Neural progenitor cell (in vitro differentiated cells): Measurements from ENCODE around the gene OR10G2. TPM values are rescaled to one million over a fixed set of nuclear protein-coding genes. Genes with fewer than 3 reads are reported as not detected.
"Not testable (repeated sequence)": the region's sequence is repeated elsewhere in the genome, so short reads cannot be mapped to it uniquely, and the experiment has no call there.

Experiments used
- DNase-seq: peaks from one replicate; pipeline ENCODE4 v3.0.0-alpha.2; 2016; ENCODE audit warnings: low spot score
- H2AFZ ChIP-seq: fragments of 200-600 bp; sonication (generic); replicated peaks from 2 replicates; pipeline ENCODE4 v1.6.1; 2016; ENCODE audit warnings: antibody characterized with exemption
- H3F3A ChIP-seq: fragments of 200-600 bp; sonication (generic); 2 replicates; pipeline ENCODE4 v1.6.1; 2016; ENCODE audit warnings: antibody characterized with exemption, low read depth
- H3K27ac ChIP-seq: fragments of 200-600 bp; sonication (generic); 2 replicates; pipeline ENCODE4 v1.5.1; 2016; ENCODE audit warnings: mild to moderate bottlenecking
- H3K27me3 ChIP-seq: fragments of 200-600 bp; sonication (generic); 2 replicates; pipeline ENCODE4 v1.6.1; 2016; ENCODE audit warnings: mild to moderate bottlenecking, moderate library complexity
- H3K36me3 ChIP-seq: fragments of 200-600 bp; sonication (generic); 2 replicates; pipeline ENCODE4 v1.5.1; 2016
- H3K4me1 ChIP-seq: fragments of 200-600 bp; sonication (generic); 2 replicates; pipeline ENCODE4 v1.6.1; 2016; ENCODE audit warnings: mixed run types
- H3K4me2 ChIP-seq: fragments of 200-600 bp; sonication (generic); 2 replicates; pipeline ENCODE4 v1.6.1; 2016
- H3K4me3 ChIP-seq: fragments of 200-600 bp; sonication (generic); 2 replicates; pipeline ENCODE4 v1.5.1; 2016
- H3K79me2 ChIP-seq: fragments of 200-600 bp; sonication (generic); 2 replicates; pipeline ENCODE4 v1.6.1; 2016; ENCODE audit warnings: low read depth
- H3K9ac ChIP-seq: fragments of 200-600 bp; sonication (generic); 2 replicates; pipeline ENCODE4 v1.6.1; 2016
- H3K9me3 ChIP-seq: fragments of 200-600 bp; sonication (generic); 2 replicates; pipeline ENCODE4 v1.5.1; 2016; ENCODE audit warnings: low read depth
- H4K20me1 ChIP-seq: fragments of 200-600 bp; sonication (generic); 2 replicates; pipeline ENCODE4 v1.6.1; 2016; ENCODE audit warnings: low read depth
- H3K27ac Mint-ChIP-seq: 3 replicates; pipeline ENCODE4 v1.8.0; 2021; ENCODE audit warnings: mixed read lengths
- H3K27me3 Mint-ChIP-seq: 2 replicates; pipeline ENCODE4 v1.8.0; 2022; ENCODE audit warnings: low read depth, mild to moderate bottlenecking, inconsistent platforms, moderate library complexity, mixed read lengths; ENCODE audit not compliant: insufficient read depth
- H3K36me3 Mint-ChIP-seq: 3 replicates; pipeline ENCODE4 v1.8.0; 2021; ENCODE audit warnings: mixed read lengths
- H3K4me1 Mint-ChIP-seq: 3 replicates; pipeline ENCODE4 v1.8.0; 2021; ENCODE audit warnings: mixed read lengths
- H3K4me3 Mint-ChIP-seq: 3 replicates; pipeline ENCODE4 v1.8.0; 2021; ENCODE audit warnings: mild to moderate bottlenecking, moderate library complexity, mixed read lengths
- H3K9me3 Mint-ChIP-seq: 3 replicates; pipeline ENCODE4 v1.8.0; 2020; ENCODE audit warnings: mixed read lengths
- CTCF ChIP-seq: fragments of 200-600 bp; sonication (generic); IDR thresholded peaks from 2 replicates; pipeline ENCODE4 v1.5.1; 2017; ENCODE audit warnings: antibody characterized with exemption, mild to moderate bottlenecking
- EZH2 ChIP-seq: fragments of 200-600 bp; sonication (generic); IDR thresholded peaks from 2 replicates; pipeline ENCODE4 v1.6.1; 2017; ENCODE audit warnings: antibody characterized with exemption, mild to moderate bottlenecking, moderate library complexity
- EZH2phosphoT487 ChIP-seq: fragments of 200-600 bp; sonication (generic); IDR thresholded peaks from 2 replicates; pipeline ENCODE4 v1.6.1; 2017; ENCODE audit warnings: antibody characterized with exemption
- total RNA-seq: library from RNA; depleted of rRNA; stranded (reverse); fragments of >200 nt; gene quantifications from 2 replicates; pipeline ENCODE4 v1.2.3, GENCODE V29; 2015; ENCODE audit warnings: low replicate concordance

OR10G2 gene
- total RNA-seq, 1 donor from 2014 or later, result not detected

- peak; percentile 4 for DNase-seq
- no peaks in the 10 kb centered on the region for H3F3A ChIP-seq
- no peaks in the 10 kb centered on the region for H3K27me3 ChIP-seq
- TF ChIP-seq CTCF (no peak), EZH2 (no peak), EZH2phosphoT487 (no peak)
- H3K4me2 ChIP-seq, result no peak overlapping the region
- no peaks in the 10 kb centered on the region for H3K36me3 ChIP-seq
- no peak overlapping the region for H3K4me3 ChIP-seq
- no peaks in the 10 kb centered on the region for H3K36me3 Mint-ChIP-seq
- H3K79me2 ChIP-seq, result no peaks in the 10 kb centered on the region
- no peaks in the 10 kb centered on the region for H3K9me3 ChIP-seq
- H3K27me3 Mint-ChIP-seq, result peaks cover 2% of the 10 kb centered on the region
- peak overlapping the region; percentile 43 for H2AFZ ChIP-seq
- H3K4me1 ChIP-seq, result no peaks in the 10 kb centered on the region
- no peaks in the 10 kb centered on the region for H3K9me3 Mint-ChIP-seq
- no peak overlapping the region for H3K27ac ChIP-seq
- H3K27ac Mint-ChIP-seq, result no peak overlapping the region
- no peaks in the 10 kb centered on the region for H4K20me1 ChIP-seq
- H3K4me1 Mint-ChIP-seq, result no peaks in the 10 kb centered on the region
- no peak overlapping the region for H3K9ac ChIP-seq
- no peak overlapping the region for H3K4me3 Mint-ChIP-seq
These were observed 8.7 kb upstream of the OR10G2 start for GRCh38 chr14:21643407-21643806.

- no peak overlapping the region for H3K27ac ChIP-seq
- H4K20me1 ChIP-seq, result no peaks in the 10 kb centered on the region
- no peak overlapping the region for H3K27ac Mint-ChIP-seq
- no peak overlapping the region for H3K4me2 ChIP-seq
- H3F3A ChIP-seq, result no peaks in the 10 kb centered on the region
- H3K4me1 Mint-ChIP-seq, result no peaks in the 10 kb centered on the region
- H3K27me3 Mint-ChIP-seq, result peaks cover 2% of the 10 kb centered on the region
- no peak overlapping the region for H3K9ac ChIP-seq
- H2AFZ ChIP-seq, result no peak overlapping the region
- H3K36me3 Mint-ChIP-seq, result no peaks in the 10 kb centered on the region
- no peaks in the 10 kb centered on the region for H3K9me3 ChIP-seq
- no peak overlapping the region for H3K4me3 Mint-ChIP-seq
- DNase-seq, result no peak
- no peaks in the 10 kb centered on the region for H3K79me2 ChIP-seq
- H3K27me3 ChIP-seq, result no peaks in the 10 kb centered on the region
- no peaks in the 10 kb centered on the region for H3K36me3 ChIP-seq
- no peak for TF ChIP-seq CTCF
- no peak for TF ChIP-seq EZH2
- no peak for TF ChIP-seq EZH2phosphoT487
- no peak overlapping the region for H3K4me3 ChIP-seq
- no peaks in the 10 kb centered on the region for H3K9me3 Mint-ChIP-seq
- no peaks in the 10 kb centered on the region for H3K4me1 ChIP-seq
These were observed 7.9 kb upstream of the OR10G2 start for GRCh38 chr14:21642683-21643082.

- Mint-ChIP-seq H3K27ac (no peak overlapping the region), H3K27me3 (no peaks in the 10 kb centered on the region), H3K36me3 (no peaks in the 10 kb centered on the region), H3K9me3 (no peaks in the 10 kb centered on the region), H3K4me1 (no peaks in the 10 kb centered on the region), H3K4me3 (no peak overlapping the region)
- no peaks in the 10 kb centered on the region for H3K27me3 ChIP-seq
- no peaks in the 10 kb centered on the region for H4K20me1 ChIP-seq
- DNase-seq, result no peak
- no peaks in the 10 kb centered on the region for H3K9me3 ChIP-seq
- no peaks in the 10 kb centered on the region for H3K4me1 ChIP-seq
- H3K9ac ChIP-seq, result no peak overlapping the region
- no peak overlapping the region for H2AFZ ChIP-seq
- TF ChIP-seq EZH2phosphoT487, result no peak
- no peak for TF ChIP-seq EZH2
- TF ChIP-seq CTCF, result no peak
- no peak overlapping the region for H3K4me2 ChIP-seq
- H3K27ac ChIP-seq, result no peak overlapping the region
- no peaks in the 10 kb centered on the region for H3K79me2 ChIP-seq
- no peak overlapping the region for H3K4me3 ChIP-seq
- no peaks in the 10 kb centered on the region for H3F3A ChIP-seq
- H3K36me3 ChIP-seq, result no peaks in the 10 kb centered on the region
These were observed 3.7 kb downstream of the OR10G2 start for GRCh38 chr14:21631084-21631483.

GRCh38 chr14:21630503-21630902, 4.2 kb downstream of the OR10G2 start:
- not testable (repeated sequence) for H3K27me3 Mint-ChIP-seq, H3K36me3 Mint-ChIP-seq, H3K27ac Mint-ChIP-seq

More at GRCh38 chr14:21630503-21630902, 4.2 kb downstream of the OR10G2 start:
- not testable (repeated sequence) for H3K27ac ChIP-seq, H3K4me3 ChIP-seq, H3K9me3 ChIP-seq, H3K4me1 Mint-ChIP-seq, DNase-seq, H3K4me2 ChIP-seq, H3K4me1 ChIP-seq, H3K27me3 ChIP-seq, H3K9ac ChIP-seq, H3K4me3 Mint-ChIP-seq, H3K9me3 Mint-ChIP-seq, H2AFZ ChIP-seq, H3F3A ChIP-seq, H3K79me2 ChIP-seq, H4K20me1 ChIP-seq, H3K36me3 ChIP-seq
